ENCODE data around the gene ABCC10.
"Not testable (repeated sequence)": the region's sequence is repeated elsewhere in the genome, so short reads cannot be mapped to it uniquely, and the experiment has no call there.

The ABCC10 gene

GRCh38 chr6:43448916-43449315 is 21.6 kb downstream of the ABCC10 start:
- DNase-seq: no peak

DNA sequence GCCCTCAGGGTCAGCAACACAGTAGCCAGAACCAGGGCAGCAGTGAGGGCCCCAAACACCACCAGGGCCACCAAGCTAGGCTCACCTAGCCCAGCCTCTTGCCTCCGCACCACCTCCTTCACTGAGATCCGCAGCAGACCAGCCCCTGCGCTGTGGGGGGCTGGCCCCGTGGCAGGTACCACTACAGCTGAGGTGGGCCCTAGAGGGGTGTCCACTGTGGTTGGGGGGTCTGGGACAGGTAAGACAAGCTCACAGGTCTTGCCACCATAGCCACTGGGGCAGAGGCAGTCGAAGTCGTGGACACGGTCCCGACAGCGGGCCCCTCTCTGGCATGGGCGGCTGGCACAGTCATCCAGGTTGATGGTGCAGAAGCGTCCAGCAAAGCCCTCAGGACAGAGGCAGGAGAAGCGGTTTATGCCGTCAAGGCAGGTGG is 23.4 kb downstream of the ABCC10 start:
- no peak for DNase-seq

DNA sequence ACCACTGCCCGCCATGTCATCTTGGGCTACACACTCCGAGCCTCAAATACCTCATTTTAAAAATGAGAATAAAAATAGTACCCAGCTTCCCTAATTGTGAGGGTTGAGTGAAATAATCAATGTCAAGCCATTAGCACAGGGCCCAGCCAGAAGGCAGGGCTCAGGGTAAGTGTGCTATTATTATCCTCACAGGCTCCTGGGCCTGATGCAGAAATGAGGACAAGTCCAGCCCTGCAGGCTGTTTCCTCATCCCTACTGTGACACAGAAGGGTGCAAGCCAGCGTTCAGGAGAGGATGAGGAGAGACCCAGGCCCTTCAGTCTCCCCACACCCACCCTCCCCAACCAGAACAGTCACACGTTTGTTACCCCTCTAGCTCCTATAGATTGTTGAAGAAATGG is 24.0 kb downstream of the ABCC10 start:
- no peak for DNase-seq

- DNase-seq: no peak
Observed at GRCh38 chr6:43451939-43452338, 24.6 kb downstream of the ABCC10 start.

DNA sequence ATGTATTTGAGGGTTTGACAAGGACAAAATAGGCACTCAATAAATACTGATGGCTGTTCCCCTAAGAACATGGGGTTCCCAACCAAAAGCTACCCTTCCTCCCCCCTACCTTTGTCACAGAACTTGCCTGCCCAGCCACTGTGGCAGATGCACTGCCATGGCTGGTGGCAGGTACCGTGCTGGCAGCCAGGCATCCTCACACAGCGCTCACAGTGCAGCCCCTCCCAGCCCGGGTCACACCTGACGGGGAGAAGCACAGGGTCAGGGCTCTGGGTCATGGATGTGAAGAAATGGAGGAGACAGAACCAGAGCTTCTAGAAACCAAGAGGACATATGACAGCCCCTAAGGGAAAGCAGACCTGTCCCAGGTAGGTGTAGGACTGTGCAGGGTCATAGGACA is 25.6 kb downstream of the ABCC10 start:
- DNase-seq: no peak

DNA sequence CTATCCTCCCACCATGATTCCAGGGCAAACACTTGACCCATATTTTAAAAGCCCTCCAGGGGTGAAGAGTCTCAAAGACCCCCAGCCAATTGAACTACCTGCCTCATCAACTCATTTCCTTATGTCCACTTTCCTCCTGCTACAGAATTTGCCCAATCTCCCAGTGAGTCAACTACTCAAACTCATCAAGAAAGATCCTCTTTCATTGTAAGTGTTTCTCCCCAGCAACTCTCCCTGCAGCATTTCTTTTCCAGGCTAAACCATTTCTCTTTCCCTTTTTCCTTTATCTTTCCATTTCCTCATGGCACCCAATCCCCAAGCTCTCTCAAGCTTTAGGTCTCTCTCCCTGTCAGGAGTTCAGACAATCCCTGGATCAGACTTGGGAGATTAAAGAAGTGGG is 26.5 kb downstream of the ABCC10 start:
- no peak for DNase-seq

DNA sequence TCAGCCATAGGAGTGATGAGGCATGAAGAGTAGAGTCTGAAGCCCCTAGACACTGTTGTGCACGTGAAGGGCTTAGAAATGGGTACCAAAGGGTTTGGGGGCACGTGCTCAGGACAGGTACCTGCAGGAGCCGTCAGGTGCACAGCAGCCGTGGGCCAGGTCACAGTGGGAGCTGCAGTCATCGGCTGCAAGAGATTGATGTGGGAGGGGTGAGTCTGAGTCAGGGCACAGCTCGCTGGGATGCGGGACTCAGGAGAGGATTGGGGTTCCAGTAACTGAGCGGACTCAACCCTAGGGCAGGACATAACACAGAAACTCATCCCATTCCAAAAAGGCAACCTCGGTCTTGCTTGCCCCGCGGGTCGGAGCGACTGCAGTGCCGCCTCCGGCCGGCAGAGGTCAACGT is 27.0 kb downstream of the ABCC10 start:
- peak; percentile 67 to 72 for DNase-seq

DNA sequence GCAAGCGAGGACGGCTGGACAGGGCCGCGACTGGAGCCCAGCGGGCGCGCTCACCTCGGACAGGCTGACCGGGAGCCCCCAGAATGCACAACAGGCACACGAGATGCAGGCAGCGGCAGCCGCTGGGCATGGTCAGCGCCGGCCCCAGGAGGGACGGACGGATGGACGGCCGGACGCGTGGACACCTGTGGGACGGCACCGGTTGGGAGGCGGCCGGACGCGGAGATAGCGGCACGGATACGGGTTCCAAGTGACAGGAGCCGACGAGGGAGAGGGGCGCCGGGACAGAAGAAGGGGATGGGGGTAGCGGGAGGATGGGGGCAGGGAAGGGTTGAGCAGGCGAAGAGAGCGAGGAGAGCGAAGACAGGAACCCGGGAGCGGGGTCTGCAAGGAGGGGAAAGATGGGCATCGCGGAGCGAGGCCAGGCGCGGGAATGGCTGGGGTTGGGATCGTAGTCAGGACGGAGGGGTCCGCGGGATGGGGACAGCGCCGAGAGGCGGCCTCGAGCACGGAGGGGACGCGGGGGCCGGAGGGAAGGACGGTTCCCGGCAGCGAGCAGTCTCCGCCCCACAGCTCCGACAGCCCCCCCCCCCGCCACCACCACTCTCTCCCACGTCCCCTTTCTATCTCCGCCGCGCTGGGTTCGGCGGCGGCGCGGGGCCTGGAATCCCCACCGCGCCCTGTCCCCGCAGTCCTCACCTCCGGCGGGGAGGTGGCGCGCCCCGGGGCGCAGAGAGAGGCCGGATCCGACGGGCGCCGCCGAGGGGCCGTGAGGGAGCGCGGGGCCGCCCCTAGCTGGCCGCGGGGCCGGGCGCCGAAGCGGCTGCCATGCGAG is 27.6 kb downstream of the ABCC10 start:
- peak; percentile 11 to 13 for DNase-seq

DNA sequence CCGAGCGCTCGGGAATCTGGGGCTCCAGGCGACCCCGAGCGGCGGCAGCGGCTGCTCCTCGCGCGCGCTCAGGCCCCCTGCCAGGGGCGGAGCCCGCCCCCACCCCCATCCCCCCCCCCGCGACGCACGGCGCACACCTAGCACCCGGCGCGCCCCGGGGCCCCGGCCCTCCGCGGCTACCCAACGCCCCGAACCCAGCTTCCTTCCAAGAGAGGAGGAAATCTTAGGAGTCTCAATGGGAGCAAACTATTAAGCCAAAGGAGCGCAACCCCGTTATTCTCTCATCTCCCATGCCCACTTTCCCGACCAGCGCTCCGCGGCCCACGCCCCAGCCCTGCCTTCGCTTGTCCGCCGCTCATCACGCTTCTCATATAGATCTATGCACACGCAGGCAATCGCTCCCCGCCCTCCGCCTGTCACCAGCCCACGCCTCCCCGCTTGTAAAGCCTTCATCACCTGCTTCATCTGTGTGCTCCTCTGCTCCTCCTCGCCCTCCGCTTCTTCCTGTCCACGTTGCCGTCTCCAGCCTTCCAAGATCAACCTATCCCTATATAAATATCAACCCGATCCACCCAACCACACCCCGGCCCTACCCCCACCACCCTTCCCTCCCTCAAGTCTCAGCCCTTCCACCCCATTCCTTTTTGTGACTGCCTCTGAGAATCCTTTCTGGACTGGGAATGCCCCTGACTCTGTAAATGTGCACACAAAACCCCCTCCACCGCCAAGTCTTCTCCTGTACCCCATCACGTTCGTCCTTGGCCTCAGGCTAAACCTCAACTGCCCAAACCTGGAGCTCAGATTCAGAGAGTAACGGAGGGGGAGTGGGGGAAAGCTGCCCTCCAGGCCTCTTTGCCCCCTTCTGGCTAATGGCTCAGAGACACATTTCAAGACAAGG is 28.4 kb downstream of the ABCC10 start, which contains the start of gene DLK2:
Gene DLK2 (minus strand): TSS at position 18 of the 898 bp plus-strand sequence. CDS start 723 bp downstream, outside the sequence.
- DNase-seq: peak; percentile 22 to 49

- DNase-seq: no peak
Observed at GRCh38 chr6:43457643-43458042, 30.3 kb downstream of the ABCC10 start.

DNA sequence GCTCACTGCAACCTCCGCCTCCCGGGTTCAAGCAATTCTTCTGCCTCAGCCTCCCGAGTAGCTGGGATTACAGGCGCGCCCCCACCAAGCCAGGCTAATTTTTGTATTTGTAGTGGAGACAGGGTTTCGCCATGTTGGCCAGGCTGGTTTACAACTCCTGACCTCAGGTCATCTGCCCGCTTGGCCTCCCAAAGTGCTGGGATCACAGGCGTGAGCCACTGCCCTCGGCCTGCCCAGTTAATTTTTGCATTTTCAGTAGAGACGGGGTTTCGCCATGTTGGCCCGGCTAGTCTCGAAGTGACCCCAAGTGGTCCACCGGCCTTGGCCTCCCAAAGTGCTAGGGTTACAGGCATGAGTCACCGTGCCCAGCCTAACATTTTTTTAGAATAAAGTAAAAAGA is 30.8 kb downstream of the ABCC10 start:
- DNase-seq: not testable (repeated sequence)

DNA sequence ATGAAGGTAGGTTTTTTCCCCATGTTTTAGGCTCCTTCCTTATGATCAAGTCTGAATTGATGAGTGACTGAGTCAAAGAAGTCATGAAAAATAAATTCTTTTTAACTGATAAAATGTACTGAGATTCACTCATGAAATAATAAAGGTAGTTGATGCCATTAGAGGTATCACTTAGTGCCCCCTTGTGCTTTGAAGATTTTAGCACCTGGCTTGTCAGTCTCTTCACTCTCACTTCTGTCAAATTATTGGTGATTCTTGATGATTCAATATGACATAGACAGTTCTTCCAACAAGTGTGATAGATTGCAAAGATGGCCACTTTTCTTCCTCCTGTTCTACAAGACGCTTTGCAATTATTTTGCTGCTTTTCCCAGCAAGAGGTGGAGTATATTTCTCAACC is 32.2 kb downstream of the ABCC10 start:
- DNase-seq: no peak

GRCh38 chr6:43460032-43460431 is 32.7 kb downstream of the ABCC10 start:
- no peak for DNase-seq

DNA sequence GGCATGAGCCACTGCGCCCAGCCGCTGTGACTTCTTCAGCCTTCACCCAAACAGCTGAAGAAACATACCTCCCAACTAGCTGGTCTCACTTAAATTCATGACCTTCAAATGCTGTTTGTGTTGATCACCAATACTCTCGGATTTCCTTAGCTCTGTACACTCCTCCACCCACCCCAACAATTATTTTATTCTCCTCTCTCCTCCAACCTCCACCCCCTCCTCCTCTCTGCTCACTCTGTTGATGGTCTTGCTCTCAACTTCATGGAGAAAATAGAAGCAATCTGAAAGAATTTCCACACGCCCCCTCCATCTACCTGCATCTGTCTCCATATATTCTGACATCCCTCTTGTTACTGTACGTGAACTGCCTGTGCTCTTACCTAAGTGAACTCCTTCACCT is 34.6 kb downstream of the ABCC10 start:
- DNase-seq: no peak

- no peak for DNase-seq
Observed at GRCh38 chr6:43464337-43464736, 37.0 kb downstream of the ABCC10 start.

GRCh38 chr6:43465948-43466347 is 38.6 kb downstream of the ABCC10 start:
- no peak for DNase-seq

- not testable (repeated sequence) for DNase-seq
Observed at GRCh38 chr6:43467265-43467664, 39.9 kb downstream of the ABCC10 start.

GRCh38 chr6:43467752-43468151 is 40.4 kb downstream of the ABCC10 start:
- no peak for DNase-seq

DNA sequence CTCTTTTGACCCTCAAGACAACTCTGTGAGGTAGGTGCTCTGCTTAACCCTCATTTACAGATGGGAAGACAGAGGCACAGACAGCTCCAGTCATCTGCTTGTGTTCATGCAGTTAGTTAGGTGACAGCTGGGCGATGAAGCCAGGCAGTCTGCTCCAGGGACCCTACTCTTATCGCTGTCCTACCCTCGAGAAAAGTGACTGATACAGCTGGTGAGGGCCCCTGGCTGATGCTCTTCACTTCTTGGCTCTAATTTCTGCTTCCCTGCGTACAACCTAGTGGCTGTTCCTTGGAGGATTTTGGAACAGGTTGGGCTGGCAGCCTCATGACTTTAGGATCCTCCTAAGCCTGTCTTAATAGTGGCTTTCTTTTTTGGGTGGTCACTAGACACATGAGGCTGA is 40.9 kb downstream of the ABCC10 start:
- no peak for DNase-seq

DNA sequence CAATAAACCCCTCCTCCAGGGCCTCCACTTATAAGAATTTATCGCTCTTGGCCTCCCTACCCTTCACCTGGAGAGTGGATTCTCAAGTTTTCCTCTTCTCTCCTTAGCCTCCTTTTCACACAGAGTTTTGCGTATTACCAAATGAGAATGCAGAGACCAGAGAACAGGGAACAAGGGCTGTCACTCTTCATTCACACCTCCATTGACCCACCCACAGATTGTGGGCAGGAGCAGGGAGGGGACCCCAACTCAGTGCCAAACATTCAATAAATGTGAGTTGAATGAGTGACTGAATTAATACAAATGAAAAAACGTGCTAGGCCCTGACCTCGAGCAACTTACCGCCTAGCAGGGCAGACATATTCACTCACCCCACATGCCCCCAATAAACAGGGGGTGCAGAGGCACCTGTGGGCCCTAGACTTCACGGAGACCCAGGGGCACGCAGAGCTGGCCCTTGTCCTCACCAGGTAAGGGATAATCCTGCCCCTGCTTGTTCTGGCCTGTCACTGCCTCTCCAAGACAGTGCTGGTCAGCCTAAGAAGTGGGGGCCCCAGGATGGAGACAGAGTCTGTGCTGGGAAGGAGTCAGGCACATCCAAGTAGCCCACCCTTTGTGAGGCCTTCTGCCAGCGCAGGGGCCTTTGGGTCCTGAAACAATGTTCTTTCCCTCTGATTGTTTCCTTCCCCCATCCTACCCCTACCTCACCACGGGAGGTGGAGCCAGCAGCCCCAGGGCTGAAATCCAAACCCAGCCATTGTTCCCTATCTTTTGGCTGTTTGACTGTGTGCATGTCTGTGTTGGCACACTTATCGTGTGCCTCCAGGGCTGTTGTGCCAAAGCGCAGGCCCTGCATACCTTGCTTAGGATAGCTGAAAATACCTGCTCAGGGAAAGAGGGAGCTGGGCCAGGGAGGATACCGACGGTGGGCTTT is 41.7 kb downstream of the ABCC10 start:
- DNase-seq: no peak

GRCh38 chr6:43469947-43470346 is 42.6 kb downstream of the ABCC10 start:
- no peak for DNase-seq

DNA sequence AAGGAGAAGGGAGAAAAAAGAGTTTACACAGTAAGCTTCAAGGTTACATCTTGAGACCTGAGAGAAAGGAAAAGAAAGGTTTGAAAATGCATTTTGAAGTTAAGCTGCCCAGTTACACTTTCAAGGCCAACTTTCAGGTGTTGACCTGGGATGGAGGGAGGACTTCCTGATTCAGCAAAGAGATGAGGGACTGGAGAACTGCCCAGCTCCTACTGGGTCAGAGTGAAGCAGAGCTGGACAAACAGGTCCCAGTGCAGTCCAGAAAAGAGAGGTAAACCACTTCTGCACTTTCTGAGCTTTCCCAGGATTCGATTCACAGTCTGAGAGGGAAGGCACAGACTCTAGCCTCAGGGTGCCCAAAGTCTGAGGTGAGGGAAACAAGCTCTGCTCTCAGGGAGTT is 44.1 kb downstream of the ABCC10 start:
- no peak for DNase-seq

DNA sequence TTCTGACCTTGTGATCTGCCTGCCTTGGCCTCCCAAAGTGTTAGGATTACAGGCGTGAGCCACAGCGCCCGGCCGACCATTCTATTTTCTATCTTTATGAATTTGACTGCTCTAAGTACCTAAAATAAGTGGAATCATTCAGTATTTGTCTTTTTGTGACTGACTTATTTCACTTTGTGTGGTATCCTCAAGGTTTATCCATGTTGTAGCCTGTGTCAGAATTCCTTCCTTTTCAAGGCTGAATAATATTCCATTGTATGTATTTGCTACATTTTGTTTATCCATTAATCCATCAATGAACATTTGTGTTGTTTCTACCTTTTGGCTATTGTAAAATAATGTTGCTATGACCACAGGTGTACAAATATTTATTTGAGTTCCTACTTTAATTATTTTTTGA is 45.2 kb downstream of the ABCC10 start:
- no peak for DNase-seq
